HG03378 (cell line): Measurements from ENCODE around the gene JMJD8.

Source experiments
- ATAC-seq: cut with Tn5 transposase; IDR thresholded peaks from one replicate; pipeline ENCODE4 v1.9.1; 2021; ENCODE audit warnings: mild to moderate bottlenecking, moderate library complexity; ENCODE audit not compliant: unreplicated experiment

Gene JMJD8

DNA sequence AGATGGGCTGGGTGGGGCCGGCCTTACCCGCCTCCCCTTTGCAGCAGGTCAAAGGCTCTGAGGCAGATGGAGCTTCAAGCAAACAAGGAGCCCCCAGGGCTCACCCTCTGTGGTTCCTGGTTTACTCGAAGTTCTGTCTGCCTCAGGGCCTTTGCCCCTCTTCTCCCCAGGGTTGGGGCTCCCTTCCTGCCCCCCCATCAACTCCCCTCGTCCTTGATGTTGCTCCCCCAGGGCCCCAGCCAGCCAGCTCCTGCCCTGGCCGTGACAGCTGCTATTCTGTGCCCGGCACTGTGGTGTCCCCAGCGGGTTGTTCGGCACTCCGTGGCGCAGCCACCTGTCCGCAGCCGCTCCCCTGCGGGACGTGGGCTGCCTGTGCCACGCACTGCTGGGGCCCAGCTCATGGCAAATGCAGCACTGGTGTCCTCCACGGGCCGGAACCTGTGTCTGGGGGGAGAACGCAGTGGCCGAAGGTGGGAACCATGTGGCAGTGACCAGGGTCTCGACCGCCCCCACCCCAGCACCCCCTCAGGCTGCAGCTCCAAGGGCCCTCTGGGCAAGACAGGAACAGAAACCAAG lies 26.5 kb upstream of the JMJD8 start:
- ATAC-seq, result no peak

- no peak for ATAC-seq
Observed at GRCh38 chr16:709566-710499, 25.7 kb upstream of the JMJD8 start.

GRCh38 chr16:708959-709358 lies 24.8 kb upstream of the JMJD8 start:
- no peak for ATAC-seq

GRCh38 chr16:708019-708418 lies 23.9 kb upstream of the JMJD8 start:
- ATAC-seq, result no peak

DNA sequence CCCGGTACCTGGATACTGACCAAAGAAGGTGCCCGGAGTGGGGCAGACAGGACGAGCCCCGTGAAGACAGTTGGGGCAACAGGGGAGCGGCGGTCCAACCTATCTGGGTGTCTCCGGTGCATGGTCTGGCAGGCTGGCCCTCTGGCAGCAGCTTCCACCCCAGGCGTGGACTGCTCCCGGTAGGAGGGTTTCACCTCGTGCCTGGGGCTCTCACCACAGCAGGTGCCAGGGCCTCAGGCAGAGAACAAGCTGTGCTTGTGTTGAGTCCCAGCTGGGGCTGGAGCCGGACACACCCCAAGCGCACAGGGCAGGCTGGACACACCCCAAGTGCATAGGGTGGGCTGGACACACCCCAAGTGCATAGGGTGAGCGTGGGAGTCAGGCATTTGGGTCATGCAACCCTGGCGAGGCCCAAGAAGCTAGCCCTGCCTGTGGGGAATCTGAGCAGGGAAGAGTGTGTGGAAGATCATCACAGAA lies 23.0 kb upstream of the JMJD8 start:
- no peak for ATAC-seq

DNA sequence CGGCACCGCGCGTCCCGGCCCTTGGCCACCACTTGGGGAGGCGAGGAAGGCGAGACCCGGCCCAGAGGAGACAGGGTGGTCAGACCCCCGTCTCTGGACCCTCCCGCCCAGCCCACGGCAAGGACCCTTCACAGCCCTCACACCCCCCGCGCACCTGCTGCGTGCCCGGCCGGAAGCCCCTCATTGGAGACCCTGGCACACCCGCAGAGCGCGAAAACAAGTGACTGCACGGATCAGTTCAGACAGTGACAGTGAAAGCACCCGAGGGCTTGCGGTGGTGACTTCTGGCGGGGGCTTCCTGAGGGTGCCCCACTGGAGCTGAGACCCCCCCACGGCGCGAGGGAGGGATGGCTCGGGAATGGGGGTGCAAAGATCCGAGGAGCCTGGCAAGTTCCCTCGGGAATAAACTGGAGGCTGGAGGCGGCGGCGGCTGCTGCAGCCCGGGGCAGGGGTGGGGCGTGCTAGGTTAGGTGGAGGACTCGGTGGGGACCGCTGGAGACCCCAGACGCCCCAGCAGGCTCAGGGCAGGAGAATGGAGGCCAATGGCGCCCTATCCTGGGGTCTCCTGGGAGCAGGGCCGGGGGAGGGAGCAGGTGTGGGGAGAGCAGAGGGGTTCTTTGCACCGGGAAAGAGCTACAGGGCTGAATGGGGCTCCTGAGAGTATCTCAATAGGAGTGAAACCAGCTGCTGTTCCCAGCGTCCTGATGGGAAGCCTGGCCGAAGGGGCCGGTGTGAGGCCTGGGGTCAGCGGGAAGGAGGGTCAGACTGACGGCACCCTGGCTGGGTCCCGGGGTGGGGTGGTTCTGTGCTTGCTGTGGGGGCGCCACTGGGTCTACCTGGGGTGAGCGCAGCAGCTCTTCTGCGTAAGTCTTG lies 22.3 kb upstream of the JMJD8 start:
- no peak for ATAC-seq

DNA sequence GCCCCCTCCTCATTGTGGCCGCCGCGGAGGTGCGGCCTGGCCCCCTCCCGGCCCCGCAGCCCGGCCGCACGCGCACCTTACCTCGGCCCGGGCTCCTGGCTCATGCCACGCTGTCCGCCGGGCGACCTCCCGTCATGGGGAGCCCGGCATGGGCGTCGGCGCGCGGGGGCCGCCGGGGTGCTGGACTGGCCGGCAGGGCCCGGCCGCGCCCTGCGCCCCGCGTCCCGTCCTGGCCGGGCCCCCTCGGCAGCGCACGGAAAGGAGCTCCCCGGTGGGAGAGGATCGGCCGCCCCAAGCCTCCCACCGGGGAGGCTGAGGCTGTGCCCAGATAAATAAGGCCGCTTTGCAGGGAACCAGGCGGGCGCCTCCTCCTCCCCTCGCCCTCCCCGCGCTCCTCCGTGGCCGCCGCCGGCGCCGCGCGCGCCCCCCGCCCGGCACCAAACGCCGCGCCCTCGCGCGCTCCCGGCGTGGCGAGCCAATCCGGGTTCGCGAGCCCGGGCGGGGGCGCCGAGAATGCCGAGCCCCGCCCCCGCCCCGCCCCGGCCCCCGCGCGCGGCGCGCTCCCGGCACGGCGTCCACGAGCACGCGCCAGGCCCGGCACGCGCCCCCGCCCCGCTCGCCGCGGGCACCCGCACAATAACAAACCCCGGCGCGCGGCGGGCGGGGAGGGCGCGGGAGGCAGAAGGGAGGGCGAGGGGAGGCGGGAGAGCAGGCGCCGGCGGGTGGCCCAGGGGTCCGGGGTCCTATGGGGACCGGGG lies 21.5 kb upstream of the JMJD8 start, which contains the start of gene FBXL16:
Gene FBXL16, minus strand, starts transcription at position 371 of the 758 bp plus-strand sequence. CDS start 8,396 bp downstream, outside the sequence.
- no peak for ATAC-seq

GRCh38 chr16:704552-705380 lies 20.6 kb upstream of the JMJD8 start:
- ATAC-seq, result no peak

DNA sequence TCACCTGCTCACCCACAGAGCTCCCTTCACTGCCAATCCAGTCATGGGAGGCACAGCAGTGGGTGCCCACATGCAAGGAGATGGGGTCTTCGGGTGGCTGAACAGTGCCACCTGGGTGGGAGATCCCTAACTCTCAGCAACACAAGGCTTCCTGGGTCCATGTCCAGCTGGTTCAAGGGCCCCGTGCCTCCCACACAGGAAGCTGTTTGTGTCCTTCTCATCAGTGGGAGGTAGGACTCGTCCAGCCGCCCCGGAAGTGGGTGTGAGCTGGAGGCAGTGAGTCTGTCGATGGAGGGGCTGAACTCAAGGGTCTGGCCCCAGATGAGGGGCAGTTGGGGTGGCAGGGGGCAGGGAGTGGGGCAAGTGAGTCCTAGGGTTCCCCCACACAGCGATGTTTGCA lies 19.9 kb upstream of the JMJD8 start:
- ATAC-seq, result no peak

DNA sequence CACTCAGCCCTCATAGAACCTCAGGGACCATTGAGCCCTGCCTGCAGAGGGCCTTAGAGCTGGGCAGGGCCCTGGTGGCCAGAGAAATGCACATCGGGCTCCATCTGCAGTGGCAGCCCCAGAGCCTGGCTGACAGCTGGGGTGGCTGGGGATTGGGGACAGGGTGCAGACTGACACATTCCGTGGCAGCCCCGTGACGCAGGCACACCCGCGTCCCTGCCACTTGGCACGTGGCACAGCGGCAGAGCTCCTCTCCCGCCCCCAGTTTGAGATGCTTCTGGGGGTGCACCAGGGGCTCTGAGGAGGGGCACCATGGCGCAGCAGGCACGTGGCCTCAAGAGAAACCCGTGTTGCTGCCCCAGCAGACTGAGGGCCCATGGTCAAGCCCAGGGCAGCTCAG lies 19.3 kb upstream of the JMJD8 start:
- no peak for ATAC-seq

GRCh38 chr16:702341-702740 lies 18.2 kb upstream of the JMJD8 start:
- no peak for ATAC-seq

GRCh38 chr16:700684-701584 lies 16.8 kb upstream of the JMJD8 start:
- ATAC-seq, result no peak

GRCh38 chr16:698911-699671 lies 15.0 kb upstream of the JMJD8 start:
- ATAC-seq, result no peak

- no peak for ATAC-seq
Observed at GRCh38 chr16:695355-696089, 11.4 kb upstream of the JMJD8 start.

DNA sequence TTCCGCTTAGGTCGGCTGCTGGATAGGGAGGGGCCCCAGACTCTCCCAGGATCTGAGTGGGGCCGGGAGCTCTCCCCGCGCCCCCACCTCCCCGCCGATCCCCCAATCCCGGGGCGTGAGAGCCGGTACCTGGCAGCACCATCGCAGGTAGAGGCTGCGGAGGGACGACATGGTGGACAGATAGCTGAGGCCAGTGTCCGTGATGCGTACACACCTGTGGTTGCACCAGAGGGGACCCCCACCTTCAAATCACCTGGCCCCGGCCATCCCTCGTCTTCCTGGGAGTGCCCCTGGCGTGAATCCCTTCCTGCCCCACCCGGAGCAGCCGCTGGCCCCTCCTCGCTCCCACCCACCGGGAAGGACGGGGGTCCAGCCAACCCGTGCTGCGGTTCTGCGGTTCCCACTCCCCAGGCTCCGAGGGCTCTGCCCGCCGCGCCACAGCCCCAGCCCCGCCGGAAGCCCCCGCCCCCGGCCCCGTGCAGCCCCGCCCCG lies 10.8 kb upstream of the JMJD8 start:
- no peak for ATAC-seq

- no peak for ATAC-seq
Observed at GRCh38 chr16:694187-694862, 10.2 kb upstream of the JMJD8 start.
